NCI-H526 treated with DMSO at 0.1 percent for 48 hours (cell line): ENCODE data around the gene C6orf52.

Source experiments
- DNase-seq: peaks from one replicate; lab custom pipeline; 2025; lab: John Stamatoyannopoulos, UW

C6orf52 gene

DNA sequence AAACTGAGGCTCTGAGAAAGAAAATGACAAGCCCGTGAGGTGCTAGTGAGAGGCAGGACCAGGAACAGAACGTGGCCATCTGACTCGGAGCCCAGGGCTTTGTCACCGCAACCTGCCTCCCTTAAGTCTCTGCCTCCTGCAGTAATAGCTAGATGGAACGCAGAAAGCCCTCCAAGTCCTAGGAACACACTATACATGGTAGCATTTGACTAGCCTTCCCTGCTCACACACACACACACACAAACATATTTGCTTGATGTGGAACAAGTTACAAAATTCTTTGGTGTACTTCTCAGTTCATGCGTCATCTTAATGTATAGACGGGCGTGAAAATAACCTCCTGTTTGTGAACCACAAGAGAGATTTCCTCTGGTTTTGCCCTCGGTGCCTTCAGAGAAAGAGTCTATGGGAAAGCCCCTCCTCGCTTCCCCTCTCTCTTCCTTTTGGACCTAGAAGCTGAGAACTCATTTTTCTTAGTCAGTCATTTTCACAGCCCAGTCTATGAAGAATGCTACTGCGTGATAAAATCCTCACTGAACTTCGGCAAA, 38.8 kb downstream of the C6orf52 start:
- DNase-seq = no peak

DNA sequence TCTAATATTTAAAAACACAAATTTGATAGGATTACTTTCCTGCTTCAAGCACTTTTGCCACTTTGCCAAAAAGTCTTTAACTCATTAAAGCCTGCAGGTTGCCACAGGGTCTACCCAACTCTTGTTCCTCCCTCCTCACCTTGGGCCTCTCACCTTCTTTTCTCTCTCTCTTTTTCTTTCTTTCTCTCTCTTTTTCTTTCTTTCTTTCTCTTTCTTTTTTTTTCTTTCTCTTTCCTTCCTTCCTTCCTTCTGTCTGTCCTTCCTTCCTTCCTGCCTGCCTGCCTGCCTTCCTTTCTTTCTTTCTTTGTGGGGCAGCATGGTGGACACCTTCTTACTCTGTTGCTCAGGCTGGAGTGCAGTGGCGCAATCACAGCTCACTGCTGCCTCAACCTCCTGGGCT, 50.2 kb downstream of the C6orf52 start:
- DNase-seq = no peak

DNA sequence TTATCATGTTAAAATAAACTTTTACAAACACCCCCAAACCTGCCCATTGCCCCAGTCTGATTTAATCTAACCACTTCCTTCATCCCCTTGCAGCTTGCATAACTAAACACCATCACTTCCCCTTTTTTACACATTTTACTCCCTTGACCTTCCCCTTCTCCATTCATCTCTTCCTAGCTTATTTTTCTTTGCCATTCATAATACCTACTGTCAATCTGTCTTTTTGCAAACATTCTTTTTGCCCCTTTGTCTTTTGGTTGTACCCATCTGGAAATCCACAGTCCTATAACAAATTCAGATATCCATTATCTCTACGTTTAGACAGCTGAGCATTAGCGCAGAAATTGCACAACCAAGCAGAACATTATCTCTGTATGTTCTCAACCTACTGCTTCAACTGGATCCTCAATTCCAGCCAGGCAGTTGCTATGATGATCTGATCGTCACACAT, 51.2 kb downstream of the C6orf52 start:
- no peak for DNase-seq

DNA sequence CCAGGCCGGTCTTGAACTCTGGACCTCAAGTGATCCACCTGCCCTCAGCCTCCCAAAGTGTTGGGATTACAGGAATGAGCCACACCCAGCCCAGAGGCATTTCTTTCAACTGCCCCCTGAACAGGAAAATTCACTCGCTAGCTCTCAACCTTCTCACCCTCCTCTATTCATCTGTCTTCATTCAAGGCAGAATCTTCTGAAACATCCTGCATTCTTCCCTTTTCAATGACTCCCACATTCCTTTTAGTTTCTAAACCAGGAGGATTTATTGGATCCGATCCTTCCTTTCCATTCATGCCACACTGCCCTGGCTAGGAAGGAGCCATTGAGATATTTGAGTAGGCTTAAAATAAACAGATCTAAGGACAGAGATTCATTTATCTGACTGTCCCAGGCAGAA, 52.9 kb downstream of the C6orf52 start:
- no peak for DNase-seq

DNA sequence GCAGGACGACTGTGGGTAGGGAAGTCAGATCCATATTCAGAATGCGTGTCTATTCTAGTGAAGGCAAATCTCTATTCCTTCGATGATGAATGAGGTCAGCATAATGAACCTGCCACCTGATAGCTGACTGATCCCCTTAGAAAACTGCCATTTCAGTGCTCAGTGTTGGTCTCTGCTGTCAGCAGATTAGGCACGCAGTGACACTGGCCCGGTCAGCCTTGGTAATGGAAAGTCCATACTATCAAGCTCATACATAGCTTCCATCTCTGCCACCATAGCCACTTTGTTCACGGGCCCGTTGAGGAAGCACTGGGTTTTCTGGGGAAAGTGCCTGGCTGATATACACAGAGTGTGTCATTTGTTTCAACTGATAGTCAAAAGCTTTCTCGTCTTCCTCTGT, 54.0 kb downstream of the C6orf52 start:
- DNase-seq = no peak

DNA sequence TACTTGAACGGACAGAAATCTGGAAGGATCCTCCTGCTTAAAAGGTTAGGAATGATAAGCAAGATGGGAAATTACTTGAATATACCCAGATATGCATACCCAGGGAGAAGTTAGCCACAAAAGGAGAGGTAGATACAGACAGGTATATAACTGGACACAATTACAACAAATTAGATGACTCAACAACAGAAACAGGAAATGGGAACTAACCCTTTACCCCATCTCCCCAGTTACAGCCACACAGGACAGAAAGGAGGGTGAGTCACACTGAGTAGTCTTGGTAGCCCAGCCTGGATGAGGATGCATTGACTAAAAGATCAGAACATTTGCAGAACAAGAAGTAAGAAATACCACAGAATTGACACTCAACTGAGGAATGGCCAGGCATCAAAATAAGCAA, 61.2 kb downstream of the C6orf52 start:
- no peak for DNase-seq

DNA sequence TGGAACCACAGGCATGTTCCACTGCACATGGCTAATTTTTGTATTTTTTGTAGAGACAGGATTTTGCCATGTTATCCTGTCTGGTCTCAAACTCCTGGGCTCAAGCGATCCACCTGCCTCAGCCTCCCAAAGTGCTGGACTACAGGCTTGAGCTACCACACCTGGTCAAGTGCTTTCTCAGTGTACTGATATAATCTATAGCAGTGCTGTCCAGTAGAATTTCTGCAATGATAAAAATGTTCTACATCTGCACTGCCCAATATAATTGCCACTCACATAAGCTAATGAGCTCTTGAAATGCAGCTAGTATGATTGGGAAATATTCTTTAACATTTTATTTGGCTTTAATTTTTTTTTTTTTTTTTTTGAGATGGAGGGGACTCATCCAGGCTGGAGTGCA, 64.2 kb downstream of the C6orf52 start:
- no peak for DNase-seq

DNA sequence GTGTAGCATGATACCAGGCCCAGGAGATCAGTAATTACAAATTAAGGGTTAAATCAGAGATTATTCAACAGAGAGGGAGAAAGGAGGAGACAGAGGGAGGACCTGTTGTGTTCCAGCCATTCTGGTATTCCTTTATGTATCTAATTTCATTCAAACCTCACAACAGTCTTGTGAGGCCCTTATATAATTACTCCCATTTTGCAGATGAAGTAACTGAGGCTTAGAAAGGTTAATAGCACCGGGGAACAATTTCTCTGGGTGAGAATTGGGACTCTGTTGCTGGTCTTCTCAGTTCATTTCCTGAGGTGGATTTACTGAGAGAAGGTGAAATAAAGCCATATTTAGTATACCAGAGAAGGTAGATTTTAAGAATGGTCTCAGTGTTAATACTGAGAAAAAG, 66.6 kb downstream of the C6orf52 start:
- DNase-seq = no peak

DNA sequence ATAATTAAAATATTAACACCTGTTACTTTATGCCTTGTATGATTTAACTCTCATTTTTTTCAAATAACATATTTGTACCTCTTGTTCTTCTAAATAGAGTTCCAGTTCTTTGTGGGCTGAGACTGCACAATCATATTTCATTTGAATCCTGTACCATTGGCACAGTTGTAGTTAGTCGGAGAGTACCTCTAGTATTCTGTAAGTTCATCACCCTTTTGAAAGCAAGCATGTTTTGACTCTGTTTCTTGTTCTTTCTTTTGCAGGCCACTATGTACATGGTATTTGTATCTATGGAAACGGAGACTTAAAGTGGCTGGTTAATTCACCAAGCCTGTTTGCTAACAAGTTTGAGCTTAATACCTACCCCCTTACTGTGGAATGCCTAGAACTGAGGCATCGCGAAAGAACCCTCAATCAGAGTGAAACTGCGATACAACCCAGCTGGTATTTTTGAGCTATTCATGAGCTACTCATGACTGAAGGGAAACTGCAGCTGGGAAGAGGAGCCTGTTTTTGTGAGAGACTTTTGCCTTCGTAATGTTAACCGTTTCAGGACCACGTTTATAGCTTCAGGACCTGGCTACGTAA, 68.2 kb downstream of the C6orf52 start:
- no peak for DNase-seq

DNA sequence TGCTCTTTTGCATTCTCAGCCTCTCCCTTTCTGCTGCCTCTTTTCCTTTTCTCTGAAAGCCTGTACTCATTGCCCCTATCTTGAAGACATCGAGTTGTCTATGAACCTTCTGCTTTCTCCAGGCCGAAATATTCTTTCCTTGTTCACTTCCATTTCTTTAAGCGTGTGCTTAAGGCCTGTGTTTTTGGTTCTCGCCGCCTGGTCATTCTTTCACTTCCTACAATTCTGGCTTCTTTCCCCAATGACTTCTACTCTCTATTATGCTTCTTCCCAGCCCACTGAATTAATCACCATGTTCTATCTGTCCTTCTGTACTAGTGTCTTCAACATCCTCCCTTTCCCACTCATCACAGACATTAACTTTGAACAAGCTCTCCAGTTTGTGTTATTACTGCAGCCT, 69.6 kb downstream of the C6orf52 start:
- no peak for DNase-seq

DNA sequence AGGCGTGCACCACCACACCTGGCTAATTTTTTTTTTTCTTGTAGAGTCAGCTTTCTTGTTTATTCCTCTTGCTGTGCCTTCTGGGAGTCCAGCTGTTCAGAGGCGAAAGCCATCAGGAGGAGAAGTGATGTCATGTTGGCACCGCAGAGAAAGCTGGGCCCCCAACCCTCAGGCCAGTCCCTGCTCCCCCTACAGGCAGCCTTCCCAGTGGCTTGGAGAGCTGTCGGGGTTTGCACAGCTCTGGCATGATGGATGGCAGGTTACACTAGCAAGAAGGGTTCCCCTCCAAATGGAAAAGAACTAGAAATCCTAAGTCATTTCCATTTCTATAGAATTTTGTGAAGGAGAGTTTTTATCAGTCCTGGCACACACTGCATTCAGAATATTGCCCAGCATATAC, 72.6 kb downstream of the C6orf52 start:
- DNase-seq = no peak
